Skeletal muscle satellite cell (primary cell): ENCODE results near the gene BATF2.
A peak's percentile ranks its signal among the peaks of the same experiment; 100 is the strongest.
"Not testable (repeated sequence)": the region's sequence is repeated elsewhere in the genome, so short reads cannot be mapped to it uniquely, and the experiment has no call there.

ENCODE experiments used
- H3K27me3 ChIP-seq: 2 replicates; pipeline ENCODE4 v1.7.0; 2013; ENCODE audit warnings: low read length; ENCODE audit not compliant: control insufficient read depth, insufficient read depth
- H3K36me3 ChIP-seq: 2 replicates; pipeline ENCODE4 v1.7.0; 2013; ENCODE audit warnings: mild to moderate bottlenecking, control low read depth, low read length; ENCODE audit not compliant: insufficient read depth
- H3K4me1 ChIP-seq: 2 replicates; pipeline ENCODE4 v1.7.0; 2013; ENCODE audit warnings: low read length; ENCODE audit not compliant: control insufficient read depth, insufficient read depth
- H3K4me2 ChIP-seq: 2 replicates; pipeline ENCODE4 v1.7.0; 2013; ENCODE audit warnings: mild to moderate bottlenecking, low read length
- H3K4me3 ChIP-seq: 2 replicates; pipeline ENCODE4 v1.7.0; 2013; ENCODE audit warnings: low read length
- H3K9ac ChIP-seq: 2 replicates; pipeline ENCODE4 v1.7.0; 2013; ENCODE audit warnings: mild to moderate bottlenecking, low read depth, low read length, moderate library complexity
- H3K9me3 ChIP-seq: replicated peaks from 2 replicates; pipeline ENCODE4 v1.7.0; 2013; ENCODE audit warnings: mild to moderate bottlenecking, control low read depth, low read length

Gene BATF2

GRCh38 chr11:65027213-65028067 is 30.7 kb upstream of the BATF2 start, which contains the start of gene SNX15:
Gene SNX15 (plus strand): TSS chr11:65027439. CDS start chr11:65027538, 99 bp downstream.
- peak within 1 kb of the TSS; percentile 80 for H3K4me3 ChIP-seq
- no peaks in the 10 kb centered on the region for H3K9me3 ChIP-seq
- peak within 1 kb of the TSS; percentile 92 for H3K4me2 ChIP-seq
- no peaks in the 10 kb centered on the region for H3K27me3 ChIP-seq
- H3K9ac ChIP-seq = peak within 1 kb of the TSS; percentile 77
- peaks cover 9% of the 10 kb centered on the region for H3K4me1 ChIP-seq
- H3K36me3 ChIP-seq = peaks cover 4% of the 10 kb centered on the region

GRCh38 chr11:65026810-65027209 is 30.0 kb upstream of the BATF2 start:
- peaks cover 9% of the 10 kb centered on the region for H3K4me1 ChIP-seq
- H3K4me3 ChIP-seq = peak overlapping the region; percentile 80
- no peaks in the 10 kb centered on the region for H3K27me3 ChIP-seq
- H3K36me3 ChIP-seq = no peaks in the 10 kb centered on the region
- peak overlapping the region; percentile 77 for H3K9ac ChIP-seq
- H3K4me2 ChIP-seq = peak overlapping the region; percentile 92
- no peaks in the 10 kb centered on the region for H3K9me3 ChIP-seq

GRCh38 chr11:65023502-65023901 is 26.7 kb upstream of the BATF2 start:
- H3K36me3 ChIP-seq, H3K4me2 ChIP-seq, H3K4me1 ChIP-seq, H3K4me3 ChIP-seq, H3K9me3 ChIP-seq, H3K27me3 ChIP-seq, H3K9ac ChIP-seq: not testable (repeated sequence)

GRCh38 chr11:65021509-65021908 is 24.7 kb upstream of the BATF2 start:
- H3K36me3 ChIP-seq = peaks cover 12% of the 10 kb centered on the region
- H3K9ac ChIP-seq = no peak overlapping the region
- H3K4me2 ChIP-seq = no peak overlapping the region
- no peak overlapping the region for H3K4me3 ChIP-seq
- no peaks in the 10 kb centered on the region for H3K9me3 ChIP-seq
- H3K4me1 ChIP-seq = no peaks in the 10 kb centered on the region
- no peaks in the 10 kb centered on the region for H3K27me3 ChIP-seq

- Histone ChIP-seq H3K4me1 (no peaks in the 10 kb centered on the region), H3K9me3 (no peaks in the 10 kb centered on the region), H3K9ac (no peak overlapping the region), H3K27me3 (no peaks in the 10 kb centered on the region), H3K36me3 (peaks cover 12% of the 10 kb centered on the region), H3K4me3 (no peak overlapping the region), H3K4me2 (no peak overlapping the region)
Measured at GRCh38 chr11:65021003-65021402, 24.2 kb upstream of the BATF2 start.

- Histone ChIP-seq H3K36me3 (peaks cover 12% of the 10 kb centered on the region), H3K9ac (no peak overlapping the region), H3K4me3 (no peak overlapping the region), H3K9me3 (no peaks in the 10 kb centered on the region), H3K4me2 (no peak overlapping the region), H3K4me1 (no peaks in the 10 kb centered on the region), H3K27me3 (no peaks in the 10 kb centered on the region)
Measured at GRCh38 chr11:65019824-65020223, 23.1 kb upstream of the BATF2 start.

GRCh38 chr11:65017937-65018336 is 21.2 kb upstream of the BATF2 start:
- no peak overlapping the region for H3K4me3 ChIP-seq
- no peak overlapping the region for H3K4me2 ChIP-seq
- peaks cover 4% of the 10 kb centered on the region for H3K4me1 ChIP-seq
- H3K9ac ChIP-seq = no peak overlapping the region
- H3K9me3 ChIP-seq = no peaks in the 10 kb centered on the region
- no peaks in the 10 kb centered on the region for H3K27me3 ChIP-seq
- peaks cover 12% of the 10 kb centered on the region for H3K36me3 ChIP-seq

GRCh38 chr11:65016705-65017104 is 19.9 kb upstream of the BATF2 start:
- Histone ChIP-seq H3K9ac (no peak overlapping the region), H3K27me3 (no peaks in the 10 kb centered on the region), H3K4me3 (no peak overlapping the region)

GRCh38 chr11:65014726-65015227 is 18.0 kb upstream of the BATF2 start:
- peak overlapping the region; percentile 98 for H3K4me2 ChIP-seq
- H3K9me3 ChIP-seq = no peaks in the 10 kb centered on the region
- H3K27me3 ChIP-seq = no peaks in the 10 kb centered on the region
- peaks cover 10% of the 10 kb centered on the region for H3K36me3 ChIP-seq
- H3K9ac ChIP-seq = peak overlapping the region; percentile 96
- H3K4me1 ChIP-seq = peaks cover 6% of the 10 kb centered on the region
- H3K4me3 ChIP-seq = peak overlapping the region; percentile 84

More at GRCh38 chr11:65016705-65017104, 19.9 kb upstream of the BATF2 start:
- Histone ChIP-seq H3K9me3 (no peaks in the 10 kb centered on the region), H3K4me1 (peaks cover 6% of the 10 kb centered on the region), H3K4me2 (no peak overlapping the region), H3K36me3 (peaks cover 12% of the 10 kb centered on the region)

GRCh38 chr11:65013888-65014725 is 17.3 kb upstream of the BATF2 start, which contains the start of gene ARL2:
Gene ARL2 (plus strand): TSS chr11:65014160. CDS start chr11:65014208, 48 bp downstream.
- peak within 1 kb of the TSS; percentile 96 for H3K9ac ChIP-seq
- H3K4me3 ChIP-seq = peak within 1 kb of the TSS; percentile 84
- H3K36me3 ChIP-seq = peaks cover 10% of the 10 kb centered on the region
- no peaks in the 10 kb centered on the region for H3K27me3 ChIP-seq
- peaks cover 6% of the 10 kb centered on the region for H3K4me1 ChIP-seq
- peak within 1 kb of the TSS; percentile 98 for H3K4me2 ChIP-seq
- no peaks in the 10 kb centered on the region for H3K9me3 ChIP-seq

- Histone ChIP-seq H3K27me3 (no peaks in the 10 kb centered on the region), H3K4me1 (peaks cover 7% of the 10 kb centered on the region), H3K9me3 (no peaks in the 10 kb centered on the region), H3K36me3 (peaks cover 7% of the 10 kb centered on the region), H3K4me3 (peak overlapping the region; percentile 84), H3K4me2 (peak overlapping the region; percentile 98), H3K9ac (peak overlapping the region; percentile 96)
Measured at GRCh38 chr11:65013130-65013887, 16.5 kb upstream of the BATF2 start.
